ENCODE results near the gene CDC27. TPM values are rescaled to one million over a fixed set of nuclear protein-coding genes. Genes with fewer than 3 reads are reported as not detected.
A peak's percentile ranks its signal among the peaks of the same experiment; 100 is the strongest.
"Not testable (repeated sequence)": the region's sequence is repeated elsewhere in the genome, so short reads cannot be mapped to it uniquely, and the experiment has no call there.

Gene CDC27
- total RNA-seq, 1 donor from 2014 or later, result 81.2 TPM

GRCh38 chr17:47165137-47165536, 24.0 kb downstream of the CDC27 start:
- DNase-seq (ENCODE audit: low spot score), result no peak
- intact Hi-C loops (cut with DNase I), result no loop called here

- intact Hi-C loops (cut with DNase I), result no loop called here
- no peak for DNase-seq (ENCODE audit: low spot score)
Observed at GRCh38 chr17:47164263-47164662, 24.8 kb downstream of the CDC27 start.

GRCh38 chr17:47162013-47162622, 27.0 kb downstream of the CDC27 start:
- intact Hi-C loops (cut with DNase I), result no loop called here
- DNase-seq (ENCODE audit: low spot score), result no peak

- intact Hi-C loops (cut with DNase I), result no loop called here
- DNase-seq (ENCODE audit: low spot score), result no peak
Observed at GRCh38 chr17:47159315-47159714, 29.8 kb downstream of the CDC27 start.

GRCh38 chr17:47145351-47145750, 43.7 kb downstream of the CDC27 start:
- intact Hi-C loops (cut with DNase I), result no loop called here
- DNase-seq (ENCODE audit: low spot score), result no peak

- intact Hi-C loops (cut with DNase I), result no loop called here
- no peak for DNase-seq (ENCODE audit: low spot score)
Observed at GRCh38 chr17:47135235-47135634, 53.9 kb downstream of the CDC27 start.

GRCh38 chr17:47134354-47134753, 54.7 kb downstream of the CDC27 start:
- intact Hi-C loops (cut with DNase I), result not testable (repeated sequence)

GRCh38 chr17:47131761-47132160, 57.3 kb downstream of the CDC27 start:
- intact Hi-C loops (cut with DNase I), result no loop called here

More at GRCh38 chr17:47134354-47134753, 54.7 kb downstream of the CDC27 start:
- not testable (repeated sequence) for DNase-seq (ENCODE audit: low spot score)

GRCh38 chr17:47126835-47127234, 62.3 kb downstream of the CDC27 start:
- DNase-seq (ENCODE audit: low spot score); intact Hi-C loops (cut with DNase I): not testable (repeated sequence)

More at GRCh38 chr17:47131761-47132160, 57.3 kb downstream of the CDC27 start:
- DNase-seq (ENCODE audit: low spot score), result no peak

- intact Hi-C loops (cut with DNase I), result not testable (repeated sequence)
Observed at GRCh38 chr17:47123262-47123661, 65.8 kb downstream of the CDC27 start.

GRCh38 chr17:47120521-47121095, 68.5 kb downstream of the CDC27 start:
- intact Hi-C loops (cut with DNase I), result no loop called here

More at GRCh38 chr17:47123262-47123661, 65.8 kb downstream of the CDC27 start:
- not testable (repeated sequence) for DNase-seq (ENCODE audit: low spot score)

GRCh38 chr17:47119746-47120520, 69.2 kb downstream of the CDC27 start:
- DNase-seq (ENCODE audit: low spot score), result no peak
- intact Hi-C loops (cut with DNase I), result no loop called here

More at GRCh38 chr17:47120521-47121095, 68.5 kb downstream of the CDC27 start:
- no peak for DNase-seq (ENCODE audit: low spot score)

GRCh38 chr17:47117386-47117785, 71.7 kb downstream of the CDC27 start:
- intact Hi-C loops (cut with DNase I), result no loop called here
- DNase-seq (ENCODE audit: low spot score), result no peak

- DNase-seq (ENCODE audit: low spot score), result no peak
- intact Hi-C loops (cut with DNase I), result no loop called here
Observed at GRCh38 chr17:47106130-47106529, 83.0 kb downstream of the CDC27 start.

GRCh38 chr17:47105246-47105645, 83.8 kb downstream of the CDC27 start:
- DNase-seq (ENCODE audit: low spot score); intact Hi-C loops (cut with DNase I): not testable (repeated sequence)

GRCh38 chr17:47102914-47103313, 86.2 kb downstream of the CDC27 start:
- intact Hi-C loops (cut with DNase I), result no loop called here
- no peak for DNase-seq (ENCODE audit: low spot score)

GRCh38 chr17:47099987-47100711, 88.9 kb downstream of the CDC27 start:
- peak; percentile 97 for DNase-seq (ENCODE audit: low spot score)
- intact Hi-C loops (cut with DNase I), result no loop called here

GRCh38 chr17:47099451-47099986, 89.6 kb downstream of the CDC27 start:
- intact Hi-C loops (cut with DNase I), result no loop called here
- DNase-seq (ENCODE audit: low spot score), result no peak

- no peak for DNase-seq (ENCODE audit: low spot score)
- intact Hi-C loops (cut with DNase I), result no loop called here
Observed at GRCh38 chr17:47096343-47096742, 92.8 kb downstream of the CDC27 start.

GRCh38 chr17:47095268-47095667, 93.8 kb downstream of the CDC27 start:
- no peak for DNase-seq (ENCODE audit: low spot score)
- intact Hi-C loops (cut with DNase I), result no loop called here
